Activated B cell treated with CpG ODN at 0.5 μM for 24 hours (primary cell): Measurements from ENCODE around the gene ADIRF. TPM values are rescaled to one million over a fixed set of nuclear protein-coding genes. Genes with fewer than 3 reads are reported as not detected.
"Not testable (repeated sequence)": the region's sequence is repeated elsewhere in the genome, so short reads cannot be mapped to it uniquely, and the experiment has no call there.

Experiments
- ATAC-seq: fragments of 200-7000 bp; cut with Tn5 transposase; one replicate; pipeline ENCODE4 v1.10.0; 2021; ENCODE audit warnings: low read depth, mild to moderate bottlenecking, moderate library complexity
- CTCF ChIA-PET: fragments of 350-600 bp; sonication (Branson Sonifier 250); formaldehyde crosslinking; loops from one replicate; lab custom pipeline; 2021; ENCODE audit warnings: antibody characterized with exemption; lab: Charles Lee
- POLR2A ChIA-PET: fragments of 350-600 bp; sonication (Branson Sonifier 250); formaldehyde crosslinking; loops from one replicate; lab custom pipeline; 2021; ENCODE audit warnings: antibody characterized with exemption; lab: Charles Lee
- DNase-seq: peaks from one replicate; pipeline ENCODE4 v3.0.0; 2022
- H3K27ac Mint-ChIP-seq: one replicate; pipeline ENCODE4 v1.8.0; 2020; ENCODE audit warnings: mixed read lengths
- H3K27me3 Mint-ChIP-seq: one replicate; pipeline ENCODE4 v1.8.0; 2021; ENCODE audit warnings: mixed read lengths
- H3K36me3 Mint-ChIP-seq: one replicate; pipeline ENCODE4 v1.8.0; 2021; ENCODE audit warnings: low read depth, mixed read lengths
- H3K4me1 Mint-ChIP-seq: one replicate; pipeline ENCODE4 v1.8.0; 2021; ENCODE audit warnings: mixed read lengths
- H3K4me3 Mint-ChIP-seq: one replicate; pipeline ENCODE4 v1.8.0; 2020; ENCODE audit warnings: mild to moderate bottlenecking, mixed read lengths
- H3K9me3 Mint-ChIP-seq: one replicate; pipeline ENCODE4 v1.8.0; 2020; ENCODE audit warnings: mixed read lengths
- CTCF ChIP-seq: fragments of 200-600 bp; IDR thresholded peaks from one replicate; pipeline ENCODE4 v1.8.0; 2022; ENCODE audit warnings: antibody characterized with exemption, mild to moderate bottlenecking
- intact Hi-C: fragments of 100-400 bp; cut with micrococcal nuclease; formaldehyde crosslinking; loops from one replicate; pipeline ENCODE4 v1.15.1; 2024
- total RNA-seq: library from RNA; stranded (reverse); gene quantifications from 2 replicates; pipeline ENCODE4 v1.2.3, GENCODE V29; 2022

The ADIRF gene
- total RNA-seq, 1 donor from 2014 or later = 7.9 TPM

- Mint-ChIP-seq H3K36me3 (no peaks in the 10 kb centered on the region), H3K4me1 (no peaks in the 10 kb centered on the region), H3K27ac (no peak overlapping the region), H3K4me3 (no peak overlapping the region), H3K27me3 (peaks cover 10% of the 10 kb centered on the region), H3K9me3 (no peaks in the 10 kb centered on the region)
- intact Hi-C loops = no loop called here
- ChIA-PET POLR2A (no interaction called here), CTCF (no interaction called here)
- ATAC-seq = no peak
- no peak for DNase-seq
- TF ChIP-seq CTCF = no peak
Observed at GRCh38 chr10:86979296-86979818, 11.1 kb downstream of the ADIRF start.

GRCh38 chr10:86979977-86980448, 11.7 kb downstream of the ADIRF start:
- POLR2A ChIA-PET = interaction anchor here (0.6 kb wide), 1 partner anchor 10 kb away, joined by 3 read pairs; no protein-coding TSS in a partner anchor
- ATAC-seq = no peak

GRCh38 chr10:86981020-86981419, 12.7 kb downstream of the ADIRF start:
- CTCF ChIA-PET, H3K27ac Mint-ChIP-seq, ATAC-seq, H3K36me3 Mint-ChIP-seq, H3K9me3 Mint-ChIP-seq, intact Hi-C loops, DNase-seq, H3K4me1 Mint-ChIP-seq, H3K4me3 Mint-ChIP-seq, POLR2A ChIA-PET: not testable (repeated sequence)
- H3K27me3 Mint-ChIP-seq = peaks cover 13% of the 10 kb centered on the region

More at GRCh38 chr10:86979977-86980448, 11.7 kb downstream of the ADIRF start:
- no peaks in the 10 kb centered on the region for H3K9me3 Mint-ChIP-seq
- no peaks in the 10 kb centered on the region for H3K36me3 Mint-ChIP-seq
- TF ChIP-seq CTCF = no peak
- peaks cover 11% of the 10 kb centered on the region for H3K27me3 Mint-ChIP-seq
- intact Hi-C loops = no loop called here
- H3K27ac Mint-ChIP-seq = no peak overlapping the region
- no peak for DNase-seq
- no peak overlapping the region for H3K4me3 Mint-ChIP-seq
- H3K4me1 Mint-ChIP-seq = no peaks in the 10 kb centered on the region
- CTCF ChIA-PET = no interaction called here

GRCh38 chr10:86981716-86982115, 13.4 kb downstream of the ADIRF start:
- no peak for TF ChIP-seq CTCF
- H3K4me1 Mint-ChIP-seq = no peaks in the 10 kb centered on the region
- no peaks in the 10 kb centered on the region for H3K9me3 Mint-ChIP-seq
- no peaks in the 10 kb centered on the region for H3K36me3 Mint-ChIP-seq
- CTCF ChIA-PET = no interaction called here
- intact Hi-C loops = no loop called here
- DNase-seq (no peak), ATAC-seq (no peak)
- POLR2A ChIA-PET = no interaction called here
- H3K4me3 Mint-ChIP-seq = no peak overlapping the region
- no peak overlapping the region for H3K27ac Mint-ChIP-seq
- peaks cover 18% of the 10 kb centered on the region for H3K27me3 Mint-ChIP-seq

- POLR2A ChIA-PET, intact Hi-C loops, H3K27ac Mint-ChIP-seq: not testable (repeated sequence)
Observed at GRCh38 chr10:86984498-86984897, 16.2 kb downstream of the ADIRF start.

GRCh38 chr10:86988520-86988919, 20.2 kb downstream of the ADIRF start:
- H3K27me3 Mint-ChIP-seq = peaks cover 24% of the 10 kb centered on the region
- ATAC-seq (no peak), DNase-seq (no peak)
- ChIA-PET POLR2A (no interaction called here), CTCF (no interaction called here)
- H3K36me3 Mint-ChIP-seq = no peaks in the 10 kb centered on the region
- no peak for TF ChIP-seq CTCF
- H3K4me3 Mint-ChIP-seq = no peak overlapping the region
- intact Hi-C loops = no loop called here
- H3K4me1 Mint-ChIP-seq = no peaks in the 10 kb centered on the region
- no peaks in the 10 kb centered on the region for H3K9me3 Mint-ChIP-seq
- no peak overlapping the region for H3K27ac Mint-ChIP-seq

More at GRCh38 chr10:86984498-86984897, 16.2 kb downstream of the ADIRF start:
- H3K9me3 Mint-ChIP-seq, DNase-seq, H3K4me1 Mint-ChIP-seq, H3K4me3 Mint-ChIP-seq, CTCF ChIA-PET, H3K36me3 Mint-ChIP-seq, ATAC-seq: not testable (repeated sequence)
- H3K27me3 Mint-ChIP-seq = peaks cover 28% of the 10 kb centered on the region

GRCh38 chr10:86991362-86991761, 23.1 kb downstream of the ADIRF start:
- H3K27ac Mint-ChIP-seq, H3K4me1 Mint-ChIP-seq, H3K36me3 Mint-ChIP-seq, POLR2A ChIA-PET, intact Hi-C loops, H3K4me3 Mint-ChIP-seq, DNase-seq, ATAC-seq, H3K9me3 Mint-ChIP-seq, CTCF ChIA-PET: not testable (repeated sequence)
- peaks cover 18% of the 10 kb centered on the region for H3K27me3 Mint-ChIP-seq
